CD8-positive, alpha-beta memory T cell (primary cell): ENCODE results near the gene IFIH1. TPM values are rescaled to one million over a fixed set of nuclear protein-coding genes. Genes with fewer than 3 reads are reported as not detected.

Experiments used
- CTCF ChIA-PET: fragments of 350-600 bp; sonication (Branson Sonifier 250); formaldehyde crosslinking; loops from one replicate; lab custom pipeline; 2021; ENCODE audit warnings: antibody characterized with exemption; lab: Charles Lee
- POLR2A ChIA-PET: fragments of 350-600 bp; sonication (Branson Sonifier 250); formaldehyde crosslinking; loops from one replicate; lab custom pipeline; 2021; ENCODE audit warnings: antibody characterized with exemption; lab: Charles Lee
- DNase-seq, 5 donors: peaks; one replicate each; pipeline versions ENCODE4 v3.0.0 to v3.0.0-alpha.2; 2020 to 2022; ENCODE audit warnings: mixed read lengths in 1 of 5
- H3K27ac ChIP-seq: one replicate; pipeline ENCODE4 v1.7.0; 2013; ENCODE audit warnings: low read depth, mild to moderate bottlenecking, low read length, moderate library complexity
- H3K27me3 ChIP-seq: 2 replicates; pipeline ENCODE4 v1.7.0; 2013; ENCODE audit warnings: low read length, mild to moderate bottlenecking; ENCODE audit not compliant: insufficient read depth, poor library complexity, severe bottlenecking
- H3K36me3 ChIP-seq: 2 replicates; pipeline ENCODE4 v1.7.0; 2013; ENCODE audit warnings: mild to moderate bottlenecking, low read length, moderate library complexity; ENCODE audit not compliant: insufficient read depth
- H3K4me1 ChIP-seq: 2 replicates; pipeline ENCODE4 v1.7.0; 2013; ENCODE audit warnings: mild to moderate bottlenecking, low read length, moderate library complexity; ENCODE audit not compliant: insufficient read depth
- H3K4me3 ChIP-seq: 2 replicates; pipeline ENCODE4 v1.7.0; 2013; ENCODE audit warnings: mild to moderate bottlenecking, low read length
- H3K9me3 ChIP-seq: 2 replicates; pipeline ENCODE4 v1.7.0; 2013; ENCODE audit warnings: mild to moderate bottlenecking, low read length
- H3K27ac Mint-ChIP-seq, 8 donors: one replicate each; pipeline ENCODE4 v1.8.0; 2020 to 2021; ENCODE audit warnings: mixed read lengths in 8 of 8, mild to moderate bottlenecking in 6 of 8, inconsistent platforms in 3 of 8, moderate library complexity in 3 of 8
- H3K27me3 Mint-ChIP-seq, 2 donors: one replicate each; pipeline ENCODE4 v1.8.0; 2020 to 2021; ENCODE audit warnings: mixed read lengths in 2 of 2, mild to moderate bottlenecking in 1 of 2, moderate library complexity in 1 of 2
- H3K36me3 Mint-ChIP-seq, 3 donors: one replicate each; pipeline ENCODE4 v1.8.0; 2020 to 2021; ENCODE audit warnings: mixed read lengths in 3 of 3, inconsistent platforms in 1 of 3, mild to moderate bottlenecking in 1 of 3
- H3K4me1 Mint-ChIP-seq, 3 donors: one replicate each; pipeline ENCODE4 v1.8.0; 2020 to 2021; ENCODE audit warnings: mixed read lengths in 3 of 3, inconsistent platforms in 1 of 3, mild to moderate bottlenecking in 1 of 3
- H3K4me3 Mint-ChIP-seq, 7 donors: one replicate each; pipeline ENCODE4 v1.8.0; 2020 to 2021; ENCODE audit warnings: mixed read lengths in 7 of 7, mild to moderate bottlenecking in 6 of 7, moderate library complexity in 4 of 7, inconsistent platforms in 2 of 7
- H3K9me3 Mint-ChIP-seq, 5 donors: one replicate each; pipeline ENCODE4 v1.8.0; 2020 to 2022; ENCODE audit warnings: mixed read lengths in 5 of 5, mild to moderate bottlenecking in 3 of 5, moderate library complexity in 2 of 5, inconsistent platforms in 1 of 5
- polyA plus RNA-seq: library from polyadenylated mRNA; unstranded; fragments of 300-500 nt; fragmentation: Illumina TruSeq; gene quantifications from one replicate; pipeline ENCODE4 v1.2.3, GENCODE V29; 2021
- total RNA-seq, 2 experiments: library from RNA; stranded (reverse); gene quantifications; one replicate each; pipeline ENCODE4 v1.2.3, GENCODE V29; 2021

The IFIH1 gene
- total and polyA plus RNA-seq, 3 experiments from 2014 or later = 16.8 to 19.7 (median 17.9) TPM

GRCh38 chr2:162340822-162341221 is 22.3 kb upstream of the IFIH1 start:
- Histone ChIP-seq H3K36me3 (no peaks in the 10 kb centered on the region), H3K27ac (no peak overlapping the region), H3K9me3 (no peaks in the 10 kb centered on the region), H3K4me3 (no peak overlapping the region), H3K27me3 (no peaks in the 10 kb centered on the region), H3K4me1 (peaks cover 11% of the 10 kb centered on the region)
- Mint-ChIP-seq H3K4me3 (no peak overlapping the region), H3K27me3 (peaks cover 0 to 2% of the 10 kb centered on the region in 2 donors), H3K9me3 (no peaks in the 10 kb centered on the region), H3K4me1 (peaks cover 14 to 17% (median 16%) of the 10 kb centered on the region in 3 donors), H3K36me3 (peaks cover 0 to 5% (median 0%) of the 10 kb centered on the region in 3 donors), H3K27ac (no peak overlapping the region)
- ChIA-PET CTCF (interaction anchor here (1.9 kb wide), 1 partner anchor 43 kb away, joined by 6 read pairs; no protein-coding TSS in a partner anchor), POLR2A (no interaction called here)
- no peak for DNase-seq

- Histone ChIP-seq H3K4me1 (no peaks in the 10 kb centered on the region), H3K27me3 (no peaks in the 10 kb centered on the region), H3K9me3 (no peaks in the 10 kb centered on the region), H3K36me3 (no peaks in the 10 kb centered on the region), H3K27ac (no peak overlapping the region), H3K4me3 (no peak overlapping the region)
- Mint-ChIP-seq H3K27me3 (no peaks in the 10 kb centered on the region), H3K27ac (no peak overlapping the region), H3K9me3 (no peaks in the 10 kb centered on the region), H3K4me3 (no peak overlapping the region), H3K36me3 (no peaks in the 10 kb centered on the region), H3K4me1 (no peaks in the 10 kb centered on the region)
- no peak for DNase-seq
- CTCF ChIA-PET = interaction anchor here (1.6 kb wide), 1 partner anchor 19 kb away, joined by 5 read pairs; the partner anchor contains the start of gene IFIH1
- POLR2A ChIA-PET = no interaction called here
Observed at GRCh38 chr2:162337868-162338267, 19.4 kb upstream of the IFIH1 start.

DNA sequence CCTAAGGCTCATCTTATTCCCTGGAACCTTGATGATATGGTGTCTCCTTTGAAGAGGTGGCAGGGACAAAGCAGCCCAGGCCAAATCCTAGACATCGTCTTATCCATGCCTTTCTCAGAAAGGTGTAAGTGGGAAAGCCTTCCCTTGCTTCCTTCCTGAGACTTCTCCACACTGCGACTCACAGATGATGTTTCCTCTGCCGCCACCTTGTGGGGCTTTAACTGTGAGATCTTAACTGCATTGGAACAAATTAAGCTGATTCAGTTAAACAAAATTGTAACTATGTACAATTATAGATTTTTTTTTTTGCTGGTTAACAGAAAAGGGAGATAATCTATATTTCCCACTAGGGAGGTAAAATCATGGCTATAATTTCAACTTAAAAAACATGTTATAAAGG is 15.5 kb upstream of the IFIH1 start:
- POLR2A ChIA-PET = no interaction called here
- H3K9me3 Mint-ChIP-seq = no peaks in the 10 kb centered on the region
- CTCF ChIA-PET = interaction anchor here (1.0 to 1.9 kb wide), 7 partner anchors 9 to 747 kb away, joined by 3 to 9 read pairs (median 5); partner anchors contain the start of gene GCA
- no peak overlapping the region for H3K27ac ChIP-seq
- no peak overlapping the region for H3K4me3 ChIP-seq
- no peaks in the 10 kb centered on the region for H3K4me1 Mint-ChIP-seq
- no peaks in the 10 kb centered on the region for H3K27me3 ChIP-seq
- H3K9me3 ChIP-seq = no peaks in the 10 kb centered on the region
- H3K36me3 ChIP-seq = no peaks in the 10 kb centered on the region
- H3K27me3 Mint-ChIP-seq = no peaks in the 10 kb centered on the region
- H3K27ac Mint-ChIP-seq = no peak overlapping the region
- H3K36me3 Mint-ChIP-seq = no peaks in the 10 kb centered on the region
- H3K4me1 ChIP-seq = no peaks in the 10 kb centered on the region
- no peak overlapping the region for H3K4me3 Mint-ChIP-seq
- no peak for DNase-seq

DNA sequence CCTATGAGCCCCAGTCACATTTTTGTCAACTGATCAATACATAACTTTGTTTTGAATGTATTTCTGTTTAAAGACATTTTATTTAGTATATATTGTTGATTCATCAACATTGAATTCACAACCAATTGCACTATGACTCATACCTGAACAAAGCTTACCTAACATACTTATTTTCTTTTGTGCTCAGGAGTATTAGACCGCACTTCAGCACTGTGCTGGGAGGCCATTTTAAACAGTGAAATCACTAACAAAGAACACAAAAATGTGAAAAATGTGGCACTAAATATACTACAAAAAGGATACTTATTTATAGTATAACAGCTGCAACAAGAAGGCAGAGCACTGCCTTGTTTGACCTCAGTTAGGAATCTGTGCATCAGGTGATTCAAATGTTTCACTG is 12.4 kb upstream of the IFIH1 start:
- H3K36me3 Mint-ChIP-seq = no peaks in the 10 kb centered on the region
- no peak overlapping the region for H3K27ac ChIP-seq
- H3K27me3 ChIP-seq = no peaks in the 10 kb centered on the region
- DNase-seq = no peak
- no peaks in the 10 kb centered on the region for H3K36me3 ChIP-seq
- H3K4me3 Mint-ChIP-seq = no peak overlapping the region
- peaks cover 0 to 2% (median 0%) of the 10 kb centered on the region in 5 donors for H3K9me3 Mint-ChIP-seq
- no peak overlapping the region for H3K4me3 ChIP-seq
- H3K9me3 ChIP-seq = no peaks in the 10 kb centered on the region
- CTCF ChIA-PET = no interaction called here
- no peaks in the 10 kb centered on the region for H3K27me3 Mint-ChIP-seq
- POLR2A ChIA-PET = no interaction called here
- H3K4me1 ChIP-seq = no peaks in the 10 kb centered on the region
- H3K4me1 Mint-ChIP-seq = peaks cover 0 to 4% (median 0%) of the 10 kb centered on the region in 3 donors
- H3K27ac Mint-ChIP-seq = no peak overlapping the region

GRCh38 chr2:162328424-162329157 is 10.1 kb upstream of the IFIH1 start:
- no peak overlapping the region for H3K27ac Mint-ChIP-seq
- no peak overlapping the region for H3K4me3 ChIP-seq
- DNase-seq = no peak
- peaks cover 0 to 4% (median 0%) of the 10 kb centered on the region in 3 donors for H3K4me1 Mint-ChIP-seq
- POLR2A ChIA-PET = no interaction called here
- no peaks in the 10 kb centered on the region for H3K9me3 ChIP-seq
- peak overlapping the region in 1 of 7 donors; percentile 21 for H3K4me3 Mint-ChIP-seq
- peaks cover 0 to 2% (median 0%) of the 10 kb centered on the region in 5 donors for H3K9me3 Mint-ChIP-seq
- H3K4me1 ChIP-seq = no peaks in the 10 kb centered on the region
- H3K27me3 Mint-ChIP-seq = no peaks in the 10 kb centered on the region
- H3K36me3 Mint-ChIP-seq = peaks cover 0 to 4% (median 0%) of the 10 kb centered on the region in 3 donors
- H3K27ac ChIP-seq = no peak overlapping the region
- CTCF ChIA-PET = interaction anchor here (1.0 to 1.2 kb wide), 2 partner anchors 10 to 14 kb away, joined by 3 to 4 read pairs; partner anchors contain the start of gene IFIH1
- no peaks in the 10 kb centered on the region for H3K36me3 ChIP-seq
- no peaks in the 10 kb centered on the region for H3K27me3 ChIP-seq

GRCh38 chr2:162327806-162328205 is 9.3 kb upstream of the IFIH1 start:
- POLR2A ChIA-PET = no interaction called here
- CTCF ChIA-PET = interaction anchor here (1.2 kb wide), 1 partner anchor 15 kb away, joined by 3 read pairs; no protein-coding TSS in a partner anchor
- Histone ChIP-seq H3K9me3 (no peaks in the 10 kb centered on the region), H3K36me3 (no peaks in the 10 kb centered on the region), H3K27me3 (no peaks in the 10 kb centered on the region), H3K4me1 (no peaks in the 10 kb centered on the region), H3K27ac (no peak overlapping the region), H3K4me3 (no peak overlapping the region)
- Mint-ChIP-seq H3K4me3 (no peak overlapping the region), H3K9me3 (peaks cover 0 to 2% (median 0%) of the 10 kb centered on the region in 5 donors), H3K27me3 (no peaks in the 10 kb centered on the region), H3K27ac (no peak overlapping the region), H3K4me1 (peaks cover 0 to 4% (median 0%) of the 10 kb centered on the region in 3 donors), H3K36me3 (peaks cover 0 to 4% (median 0%) of the 10 kb centered on the region in 3 donors)
- DNase-seq = no peak

- Histone ChIP-seq H3K4me3 (no peak overlapping the region), H3K27me3 (no peaks in the 10 kb centered on the region), H3K36me3 (no peaks in the 10 kb centered on the region), H3K4me1 (no peaks in the 10 kb centered on the region), H3K27ac (no peak overlapping the region), H3K9me3 (no peaks in the 10 kb centered on the region)
- Mint-ChIP-seq H3K4me1 (peaks cover 0 to 4% (median 0%) of the 10 kb centered on the region in 3 donors), H3K27me3 (no peaks in the 10 kb centered on the region), H3K4me3 (no peak overlapping the region), H3K36me3 (peaks cover 0 to 4% (median 0%) of the 10 kb centered on the region in 3 donors), H3K27ac (no peak overlapping the region), H3K9me3 (peaks cover 0 to 2% (median 0%) of the 10 kb centered on the region in 5 donors)
- peak in 1 of 5 donors; percentile 13 for DNase-seq
- ChIA-PET POLR2A (no interaction called here), CTCF (interaction anchor here (0.6 to 1.2 kb wide), 2 partner anchors 9 to 16 kb away, joined by 3 read pairs; partner anchors contain the start of gene IFIH1)
Observed at GRCh38 chr2:162327134-162327769, 8.8 kb upstream of the IFIH1 start.

GRCh38 chr2:162324953-162325352 is 6.5 kb upstream of the IFIH1 start:
- Mint-ChIP-seq H3K36me3 (peaks cover 0 to 4% (median 0%) of the 10 kb centered on the region in 3 donors), H3K27ac (no peak overlapping the region), H3K4me1 (peaks cover 17 to 21% (median 17%) of the 10 kb centered on the region in 3 donors), H3K4me3 (no peak overlapping the region), H3K27me3 (no peaks in the 10 kb centered on the region), H3K9me3 (peaks cover 0 to 2% (median 0%) of the 10 kb centered on the region in 5 donors)
- peaks cover 5% of the 10 kb centered on the region for H3K4me1 ChIP-seq
- ChIA-PET POLR2A (interaction anchor here (0.5 kb wide), 1 partner anchor 1073 kb away, joined by 3 read pairs; no protein-coding TSS in a partner anchor), CTCF (no interaction called here)
- H3K9me3 ChIP-seq = no peaks in the 10 kb centered on the region
- no peaks in the 10 kb centered on the region for H3K27me3 ChIP-seq
- no peak overlapping the region for H3K27ac ChIP-seq
- H3K36me3 ChIP-seq = no peaks in the 10 kb centered on the region
- no peak for DNase-seq
- no peak overlapping the region for H3K4me3 ChIP-seq
